Kidney (tissue), 14 donors: ENCODE results near the gene TREML4. TPM values are rescaled to one million over a fixed set of nuclear protein-coding genes. Genes with fewer than 3 reads are reported as not detected.

ENCODE experiments used
- DNase-seq, 5 donors: peaks; one replicate each; pipeline ENCODE4 v3.0.0-alpha.2; 2013 to 2020
- FAIRE-seq: peaks from 2 replicates; lab custom pipeline; 2012; peaks lifted over from hg19 to GRCh38; lab: Jason Lieb, UNC
- H3K27ac ChIP-seq, 2 donors: one replicate each; pipeline ENCODE4 v1.7.0; 2013; ENCODE audit warnings: low read depth in 2 of 2, low read length in 2 of 2, inconsistent platforms in 1 of 2
- H3K27me3 ChIP-seq: one replicate; pipeline ENCODE4 v1.7.1; 2013; ENCODE audit warnings: low read length, inconsistent platforms; ENCODE audit not compliant: control insufficient read depth, insufficient read depth
- H3K36me3 ChIP-seq, 3 donors: one replicate each; pipeline versions ENCODE4 v1.7.0 to v1.7.1; 2013; ENCODE audit warnings: low read length in 3 of 3, control low read depth in 1 of 3, inconsistent platforms in 1 of 3; ENCODE audit not compliant: insufficient read depth in 3 of 3, control insufficient read depth in 2 of 3
- H3K4me1 ChIP-seq, 3 donors: one replicate each; pipeline versions ENCODE4 v1.7.0 to v1.7.1; 2013; ENCODE audit warnings: low read length in 3 of 3, inconsistent platforms in 1 of 3, low read depth in 1 of 3; ENCODE audit not compliant: control insufficient read depth in 2 of 3, insufficient read depth in 2 of 3
- H3K4me3 ChIP-seq, 3 donors: one replicate each; pipeline versions ENCODE4 v1.7.0 to v1.8.1; 2013; ENCODE audit warnings: low read length in 3 of 3, control low read depth in 1 of 3, inconsistent platforms in 1 of 3
- H3K9ac ChIP-seq, 3 donors: one replicate each; pipeline versions ENCODE4 v1.7.0 to v1.7.1; 2013; ENCODE audit warnings: low read length in 3 of 3, control low read depth in 1 of 3, inconsistent platforms in 1 of 3
- H3K9me3 ChIP-seq, 3 donors: one replicate each; pipeline versions ENCODE4 v1.7.0 to v1.7.1; 2013; ENCODE audit warnings: low read length in 3 of 3, control low read depth in 1 of 3, inconsistent platforms in 1 of 3; ENCODE audit not compliant: control insufficient read depth in 2 of 3, insufficient read depth in 1 of 3
- intact Hi-C: fragments of 100-400 bp; cut with DNase I; formaldehyde crosslinking; loops from one replicate; pipeline ENCODE4 v1.11.1; 2022
- polyA plus RNA-seq: library from polyadenylated mRNA; stranded (reverse); fragments of 350-450 nt; fragmentation: Illumina TruSeq; extraction: RNeasy Lipid Tissue Mini Kit (QIAGEN cat#74804); gene quantifications from one replicate; pipeline ENCODE4 v1.2.3, GENCODE V29; 2014; ENCODE audit warnings: low read depth, low replicate concordance; ENCODE audit not compliant: insufficient read depth
- total RNA-seq: library from RNA; stranded (reverse); fragmentation: NEBNext Ultra II Directional; extraction: Animal tissue kit (Norgen Biotek cat#: 25700); gene quantifications from one replicate; pipeline ENCODE4 v1.2.1, GENCODE V29; 2021
- TF ChIP-seq, protein P1 (sequence below): IDR thresholded peaks from 3 replicates; pipeline ENCODE4 v1.5.1; 2012; ENCODE audit warnings: mild to moderate bottlenecking, moderate library complexity, borderline replicate concordance; ENCODE audit not compliant: insufficient read depth; ENCODE audit errors: extremely low read depth
- donor health status: control.
- donor health status: control.
- donor health status: control.
- donor health status: control.
- donor health status: control.
- donor health status: DM: yes; HTN: yes; CAD: no.
- donor health status: Normal renal cell carcinoma (clear cell type).

TREML4 gene
- total and polyA plus RNA-seq, 2 donors from 2014 or later = not detected

GRCh38 chr6:41278699-41279405 is 50.7 kb downstream of the TREML4 start:
- FAIRE-seq = no peak
- Histone ChIP-seq H3K27me3 (no peaks in the 10 kb centered on the region), H3K27ac (no peak overlapping the region), H3K9ac (no peak overlapping the region), H3K4me1 (no peaks in the 10 kb centered on the region), H3K9me3 (no peaks in the 10 kb centered on the region), H3K4me3 (no peak overlapping the region), H3K36me3 (no peaks in the 10 kb centered on the region)
- intact Hi-C loops = no loop called here
- peak in 4 of 5 donors; percentile 66 to 90 (median 74) for DNase-seq
- TF ChIP-seq, protein P1, sequence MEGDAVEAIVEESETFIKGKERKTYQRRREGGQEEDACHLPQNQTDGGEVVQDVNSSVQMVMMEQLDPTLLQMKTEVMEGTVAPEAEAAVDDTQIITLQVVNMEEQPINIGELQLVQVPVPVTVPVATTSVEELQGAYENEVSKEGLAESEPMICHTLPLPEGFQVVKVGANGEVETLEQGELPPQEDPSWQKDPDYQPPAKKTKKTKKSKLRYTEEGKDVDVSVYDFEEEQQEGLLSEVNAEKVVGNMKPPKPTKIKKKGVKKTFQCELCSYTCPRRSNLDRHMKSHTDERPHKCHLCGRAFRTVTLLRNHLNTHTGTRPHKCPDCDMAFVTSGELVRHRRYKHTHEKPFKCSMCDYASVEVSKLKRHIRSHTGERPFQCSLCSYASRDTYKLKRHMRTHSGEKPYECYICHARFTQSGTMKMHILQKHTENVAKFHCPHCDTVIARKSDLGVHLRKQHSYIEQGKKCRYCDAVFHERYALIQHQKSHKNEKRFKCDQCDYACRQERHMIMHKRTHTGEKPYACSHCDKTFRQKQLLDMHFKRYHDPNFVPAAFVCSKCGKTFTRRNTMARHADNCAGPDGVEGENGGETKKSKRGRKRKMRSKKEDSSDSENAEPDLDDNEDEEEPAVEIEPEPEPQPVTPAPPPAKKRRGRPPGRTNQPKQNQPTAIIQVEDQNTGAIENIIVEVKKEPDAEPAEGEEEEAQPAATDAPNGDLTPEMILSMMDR = peak; percentile 37

DNA sequence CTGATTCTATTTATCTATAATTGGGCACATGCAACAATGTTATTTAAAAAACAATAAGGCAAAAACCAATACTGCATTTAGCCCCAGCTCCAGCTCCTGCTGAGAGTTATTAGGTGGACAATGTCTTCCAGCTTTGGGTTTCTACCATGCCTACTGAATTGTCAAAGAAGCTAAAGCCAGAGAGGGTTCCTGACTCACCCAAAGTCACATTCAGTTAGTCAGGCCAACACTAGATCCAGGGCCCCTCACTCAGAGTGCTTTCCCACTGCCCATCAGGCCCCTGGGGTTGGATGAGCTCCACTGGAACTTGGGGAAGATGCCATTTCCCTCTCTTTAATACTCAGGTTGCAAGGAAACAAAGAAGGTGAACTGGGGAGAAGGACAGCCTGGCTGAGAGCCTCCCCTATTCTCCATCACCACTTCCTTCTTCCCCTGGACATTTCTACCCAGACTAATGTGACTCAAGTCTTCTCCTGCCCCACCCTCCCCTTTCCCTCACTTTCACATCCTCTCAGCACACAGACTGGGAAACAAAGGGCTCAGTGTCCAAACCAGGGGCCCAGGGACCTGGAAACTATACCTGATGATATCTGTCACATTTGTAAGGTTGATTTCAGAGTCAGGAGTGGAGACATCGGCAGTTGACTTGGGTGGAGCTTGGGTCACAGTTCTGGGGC is 52.4 kb downstream of the TREML4 start:
- DNase-seq (no peak), FAIRE-seq (no peak)
- H3K36me3 ChIP-seq = no peaks in the 10 kb centered on the region
- no peak overlapping the region for H3K4me3 ChIP-seq
- no peak overlapping the region for H3K9ac ChIP-seq
- TF ChIP-seq, protein P1 = no peak
- H3K27ac ChIP-seq = no peak overlapping the region
- intact Hi-C loops = no loop called here
- H3K9me3 ChIP-seq = no peaks in the 10 kb centered on the region
- no peaks in the 10 kb centered on the region for H3K4me1 ChIP-seq
- H3K27me3 ChIP-seq = no peaks in the 10 kb centered on the region

- TF ChIP-seq, protein P1 = no peak
- no peaks in the 10 kb centered on the region for H3K4me1 ChIP-seq
- H3K27me3 ChIP-seq = no peaks in the 10 kb centered on the region
- no peaks in the 10 kb centered on the region for H3K36me3 ChIP-seq
- H3K9ac ChIP-seq = no peak overlapping the region
- no peaks in the 10 kb centered on the region for H3K9me3 ChIP-seq
- H3K27ac ChIP-seq = no peak overlapping the region
- FAIRE-seq (no peak), DNase-seq (no peak)
- intact Hi-C loops = no loop called here
- no peak overlapping the region for H3K4me3 ChIP-seq
Observed at GRCh38 chr6:41283600-41283999, 55.5 kb downstream of the TREML4 start.
